Neural crest cell (in vitro differentiated cells): ENCODE results near the gene RC3H1. TPM values are rescaled to one million over a fixed set of nuclear protein-coding genes. Genes with fewer than 3 reads are reported as not detected.

ENCODE experiments used
- DNase-seq: peaks from one replicate; pipeline ENCODE4 v3.0.0; 2021; ENCODE audit warnings: low read depth, mixed read lengths, low spot score
- H3K27ac Mint-ChIP-seq: one replicate; pipeline ENCODE4 v1.8.0; 2021; ENCODE audit warnings: mild to moderate bottlenecking, mixed read lengths; ENCODE audit not compliant: unreplicated experiment
- H3K27me3 Mint-ChIP-seq: 2 replicates; pipeline ENCODE4 v1.8.0; 2021; ENCODE audit warnings: low read depth, mild to moderate bottlenecking, mixed read lengths
- H3K36me3 Mint-ChIP-seq: 2 replicates; pipeline ENCODE4 v1.8.0; 2021; ENCODE audit warnings: low read depth, mild to moderate bottlenecking, mixed read lengths
- H3K4me1 Mint-ChIP-seq: 2 replicates; pipeline ENCODE4 v1.8.0; 2021; ENCODE audit warnings: mixed read lengths
- H3K4me3 Mint-ChIP-seq: one replicate; pipeline ENCODE4 v1.8.0; 2021; ENCODE audit warnings: mild to moderate bottlenecking, mixed read lengths
- H3K9me3 Mint-ChIP-seq: 2 replicates; pipeline ENCODE4 v1.8.0; 2021; ENCODE audit warnings: mixed read lengths
- CTCF ChIP-seq: fragments of 200-600 bp; sonication (generic); conservative IDR thresholded peaks from 2 replicates; pipeline ENCODE4 v1.5.0; 2021; ENCODE audit warnings: antibody characterized with exemption, mild to moderate bottlenecking
- total RNA-seq: library from RNA; stranded (reverse); gene quantifications from 2 replicates; pipeline ENCODE4 v1.2.1, GENCODE V29; 2021

The RC3H1 gene
- total RNA-seq, 1 donor from 2014 or later = 35.2 TPM

- DNase-seq = no peak
- peak overlapping the region; percentile 28 for H3K27ac Mint-ChIP-seq
- no peak overlapping the region for H3K4me3 Mint-ChIP-seq
- H3K27me3 Mint-ChIP-seq = no peaks in the 10 kb centered on the region
- no peaks in the 10 kb centered on the region for H3K9me3 Mint-ChIP-seq
- peaks cover 17% of the 10 kb centered on the region for H3K36me3 Mint-ChIP-seq
- H3K4me1 Mint-ChIP-seq = no peaks in the 10 kb centered on the region
- no peak for TF ChIP-seq CTCF
These were observed 61.5 kb downstream of the RC3H1 start for GRCh38 chr1:173960625-173961024.

GRCh38 chr1:173954179-173954578, 68.0 kb downstream of the RC3H1 start:
- H3K4me1 Mint-ChIP-seq = no peaks in the 10 kb centered on the region
- H3K27me3 Mint-ChIP-seq = no peaks in the 10 kb centered on the region
- H3K36me3 Mint-ChIP-seq = peaks cover 14% of the 10 kb centered on the region
- H3K27ac Mint-ChIP-seq = no peak overlapping the region
- H3K9me3 Mint-ChIP-seq = no peaks in the 10 kb centered on the region
- no peak for DNase-seq
- H3K4me3 Mint-ChIP-seq = no peak overlapping the region
- TF ChIP-seq CTCF = no peak

GRCh38 chr1:173948594-173948993, 73.6 kb downstream of the RC3H1 start:
- no peak for DNase-seq
- H3K4me3 Mint-ChIP-seq = no peak overlapping the region
- no peaks in the 10 kb centered on the region for H3K27me3 Mint-ChIP-seq
- H3K27ac Mint-ChIP-seq = no peak overlapping the region
- no peaks in the 10 kb centered on the region for H3K9me3 Mint-ChIP-seq
- no peaks in the 10 kb centered on the region for H3K4me1 Mint-ChIP-seq
- H3K36me3 Mint-ChIP-seq = peaks cover 9% of the 10 kb centered on the region
- no peak for TF ChIP-seq CTCF

GRCh38 chr1:173946380-173946921, 75.7 kb downstream of the RC3H1 start:
- Mint-ChIP-seq H3K27me3 (no peaks in the 10 kb centered on the region), H3K4me1 (no peaks in the 10 kb centered on the region), H3K4me3 (no peak overlapping the region), H3K27ac (no peak overlapping the region), H3K36me3 (peaks cover 18% of the 10 kb centered on the region), H3K9me3 (no peaks in the 10 kb centered on the region)
- no peak for DNase-seq
- no peak for TF ChIP-seq CTCF

GRCh38 chr1:173937062-173937461, 85.1 kb downstream of the RC3H1 start:
- H3K36me3 Mint-ChIP-seq = peaks cover 7% of the 10 kb centered on the region
- H3K4me1 Mint-ChIP-seq = no peaks in the 10 kb centered on the region
- TF ChIP-seq CTCF = no peak
- no peak overlapping the region for H3K4me3 Mint-ChIP-seq
- no peak overlapping the region for H3K27ac Mint-ChIP-seq
- no peak for DNase-seq
- H3K9me3 Mint-ChIP-seq = no peaks in the 10 kb centered on the region
- H3K27me3 Mint-ChIP-seq = no peaks in the 10 kb centered on the region
